ENCODE data around the gene PGA3.

The PGA3 gene

DNA sequence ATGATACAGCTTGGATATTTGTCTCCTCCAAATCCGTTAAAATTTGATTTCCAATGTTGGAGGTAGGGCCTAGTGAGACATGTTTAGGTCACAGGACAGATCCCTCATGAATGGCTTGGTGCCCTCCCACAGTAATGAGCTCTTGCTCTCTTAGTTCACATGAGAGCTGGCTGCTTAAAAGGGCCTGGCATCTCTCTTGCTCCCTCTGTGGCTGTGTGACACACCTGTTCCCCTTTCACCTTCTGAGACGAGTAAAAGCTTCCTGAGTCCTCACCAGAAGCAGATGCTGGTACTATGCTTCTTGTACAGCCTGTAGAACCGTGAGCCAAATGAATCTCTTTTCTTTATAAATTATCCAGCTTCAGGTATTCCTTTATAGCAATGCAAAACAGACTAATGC lies 45.6 kb upstream of the PGA3 start:
- TF ChIP-seq POLR2AphosphoS5 (IDR thresholded peaks at IDR 0.05; ENCODE audit: low read depth, low read length): no peak
- no peak for TF ChIP-seq TAF1 (IDR thresholded peaks at IDR 0.05; ENCODE audit: borderline replicate concordance, insufficient read depth, low read length)
- TF ChIP-seq FOXP2 (optimal IDR thresholded peaks at IDR 0.05; ENCODE audit: borderline replicate concordance, extremely low read depth, extremely low read length, insufficient read depth): no peak
- no peak for TF ChIP-seq SIN3A (IDR thresholded peaks at IDR 0.05; ENCODE audit: borderline replicate concordance, insufficient read depth, low read length)
- TF ChIP-seq, protein P1, sequence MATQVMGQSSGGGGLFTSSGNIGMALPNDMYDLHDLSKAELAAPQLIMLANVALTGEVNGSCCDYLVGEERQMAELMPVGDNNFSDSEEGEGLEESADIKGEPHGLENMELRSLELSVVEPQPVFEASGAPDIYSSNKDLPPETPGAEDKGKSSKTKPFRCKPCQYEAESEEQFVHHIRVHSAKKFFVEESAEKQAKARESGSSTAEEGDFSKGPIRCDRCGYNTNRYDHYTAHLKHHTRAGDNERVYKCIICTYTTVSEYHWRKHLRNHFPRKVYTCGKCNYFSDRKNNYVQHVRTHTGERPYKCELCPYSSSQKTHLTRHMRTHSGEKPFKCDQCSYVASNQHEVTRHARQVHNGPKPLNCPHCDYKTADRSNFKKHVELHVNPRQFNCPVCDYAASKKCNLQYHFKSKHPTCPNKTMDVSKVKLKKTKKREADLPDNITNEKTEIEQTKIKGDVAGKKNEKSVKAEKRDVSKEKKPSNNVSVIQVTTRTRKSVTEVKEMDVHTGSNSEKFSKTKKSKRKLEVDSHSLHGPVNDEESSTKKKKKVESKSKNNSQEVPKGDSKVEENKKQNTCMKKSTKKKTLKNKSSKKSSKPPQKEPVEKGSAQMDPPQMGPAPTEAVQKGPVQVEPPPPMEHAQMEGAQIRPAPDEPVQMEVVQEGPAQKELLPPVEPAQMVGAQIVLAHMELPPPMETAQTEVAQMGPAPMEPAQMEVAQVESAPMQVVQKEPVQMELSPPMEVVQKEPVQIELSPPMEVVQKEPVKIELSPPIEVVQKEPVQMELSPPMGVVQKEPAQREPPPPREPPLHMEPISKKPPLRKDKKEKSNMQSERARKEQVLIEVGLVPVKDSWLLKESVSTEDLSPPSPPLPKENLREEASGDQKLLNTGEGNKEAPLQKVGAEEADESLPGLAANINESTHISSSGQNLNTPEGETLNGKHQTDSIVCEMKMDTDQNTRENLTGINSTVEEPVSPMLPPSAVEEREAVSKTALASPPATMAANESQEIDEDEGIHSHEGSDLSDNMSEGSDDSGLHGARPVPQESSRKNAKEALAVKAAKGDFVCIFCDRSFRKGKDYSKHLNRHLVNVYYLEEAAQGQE (IDR thresholded peaks at IDR 0.05; ENCODE audit: insufficient read depth in 1 of 2, low read depth in 2 of 2, low read length in 2 of 2): no peak

DNA sequence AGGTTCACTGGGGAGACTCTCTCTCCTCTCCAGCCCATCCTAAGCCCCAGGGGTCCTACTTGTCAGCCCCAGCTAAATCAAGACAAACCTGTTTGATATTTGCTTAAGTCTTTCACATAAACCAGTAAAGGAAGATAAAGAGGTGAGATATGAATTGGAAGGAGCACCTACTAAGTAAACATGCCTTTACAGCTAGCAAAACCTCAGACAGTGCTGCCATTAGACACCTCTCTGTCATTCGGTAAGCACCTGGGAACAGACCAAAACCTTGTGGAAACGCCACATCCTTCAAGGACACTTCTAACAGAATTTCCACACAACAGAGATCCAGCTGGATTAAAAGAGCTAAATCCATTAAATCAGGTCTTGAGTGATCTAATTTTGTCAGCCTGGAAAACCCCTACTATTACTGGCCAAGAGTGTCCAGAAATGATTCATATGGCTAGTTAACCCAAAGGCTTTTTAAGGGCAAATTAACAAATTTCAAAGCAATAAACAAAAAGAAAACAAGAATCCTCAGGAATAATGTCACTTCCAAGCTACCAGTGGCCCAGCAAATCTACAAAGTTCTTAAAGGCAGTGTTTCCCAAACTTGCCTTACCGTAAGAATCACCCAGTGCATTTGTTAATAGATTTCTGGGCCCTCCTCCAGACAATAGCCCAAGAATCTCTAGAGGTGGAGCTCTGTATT lies 44.5 kb upstream of the PGA3 start:
- TF ChIP-seq SIN3A (IDR thresholded peaks at IDR 0.05; ENCODE audit: borderline replicate concordance, insufficient read depth, low read length) (no peak), TAF1 (IDR thresholded peaks at IDR 0.05; ENCODE audit: borderline replicate concordance, insufficient read depth, low read length) (no peak), FOXP2 (optimal IDR thresholded peaks at IDR 0.05; ENCODE audit: borderline replicate concordance, extremely low read depth, extremely low read length, insufficient read depth) (no peak), POLR2AphosphoS5 (IDR thresholded peaks at IDR 0.05; ENCODE audit: low read depth, low read length) (no peak)
- TF ChIP-seq, protein P1 (IDR thresholded peaks at IDR 0.05; ENCODE audit: insufficient read depth in 1 of 2, low read depth in 2 of 2, low read length in 2 of 2): no peak

DNA sequence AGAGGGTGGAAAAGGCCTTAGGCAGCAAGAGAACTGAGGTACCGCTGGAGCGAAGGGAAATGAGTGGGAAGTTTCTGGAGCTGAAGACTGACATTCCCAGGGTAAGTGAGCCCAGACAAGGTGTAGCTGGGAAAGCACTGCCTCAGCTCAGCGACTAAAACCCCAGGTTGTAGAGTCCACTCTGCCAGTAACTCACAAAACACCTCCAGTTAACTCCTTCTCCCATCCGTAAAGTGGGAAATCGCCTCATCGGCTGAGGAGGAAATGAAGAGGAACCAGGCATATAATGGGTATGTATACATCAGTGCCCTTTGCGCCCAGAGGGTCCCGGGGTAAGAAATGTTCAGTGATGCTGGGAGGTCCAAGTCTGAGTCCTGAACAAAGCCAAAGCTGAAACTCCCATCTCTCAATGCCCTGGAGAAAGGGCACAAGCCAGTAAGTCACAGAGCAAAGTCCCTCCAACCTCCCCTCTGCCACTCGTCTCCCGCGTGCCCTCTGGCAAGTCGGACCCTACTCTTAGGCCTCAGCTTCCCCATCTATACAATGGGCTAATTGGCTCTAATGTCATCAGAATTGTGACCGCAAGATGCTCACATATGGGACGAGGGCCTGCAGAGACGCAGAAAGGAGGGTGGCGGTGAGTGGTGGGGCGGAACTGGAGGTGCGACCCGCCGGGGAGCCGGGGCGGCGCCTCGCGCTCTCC lies 42.7 kb upstream of the PGA3 start:
- TF ChIP-seq TAF1 (IDR thresholded peaks at IDR 0.05; ENCODE audit: borderline replicate concordance, insufficient read depth, low read length) (no peak), SIN3A (IDR thresholded peaks at IDR 0.05; ENCODE audit: borderline replicate concordance, insufficient read depth, low read length) (no peak), FOXP2 (optimal IDR thresholded peaks at IDR 0.05; ENCODE audit: borderline replicate concordance, extremely low read depth, extremely low read length, insufficient read depth) (no peak), POLR2AphosphoS5 (IDR thresholded peaks at IDR 0.05; ENCODE audit: low read depth, low read length) (no peak)
- TF ChIP-seq, protein P1 (IDR thresholded peaks at IDR 0.05; ENCODE audit: insufficient read depth in 1 of 2, low read depth in 2 of 2, low read length in 2 of 2): no peak

DNA sequence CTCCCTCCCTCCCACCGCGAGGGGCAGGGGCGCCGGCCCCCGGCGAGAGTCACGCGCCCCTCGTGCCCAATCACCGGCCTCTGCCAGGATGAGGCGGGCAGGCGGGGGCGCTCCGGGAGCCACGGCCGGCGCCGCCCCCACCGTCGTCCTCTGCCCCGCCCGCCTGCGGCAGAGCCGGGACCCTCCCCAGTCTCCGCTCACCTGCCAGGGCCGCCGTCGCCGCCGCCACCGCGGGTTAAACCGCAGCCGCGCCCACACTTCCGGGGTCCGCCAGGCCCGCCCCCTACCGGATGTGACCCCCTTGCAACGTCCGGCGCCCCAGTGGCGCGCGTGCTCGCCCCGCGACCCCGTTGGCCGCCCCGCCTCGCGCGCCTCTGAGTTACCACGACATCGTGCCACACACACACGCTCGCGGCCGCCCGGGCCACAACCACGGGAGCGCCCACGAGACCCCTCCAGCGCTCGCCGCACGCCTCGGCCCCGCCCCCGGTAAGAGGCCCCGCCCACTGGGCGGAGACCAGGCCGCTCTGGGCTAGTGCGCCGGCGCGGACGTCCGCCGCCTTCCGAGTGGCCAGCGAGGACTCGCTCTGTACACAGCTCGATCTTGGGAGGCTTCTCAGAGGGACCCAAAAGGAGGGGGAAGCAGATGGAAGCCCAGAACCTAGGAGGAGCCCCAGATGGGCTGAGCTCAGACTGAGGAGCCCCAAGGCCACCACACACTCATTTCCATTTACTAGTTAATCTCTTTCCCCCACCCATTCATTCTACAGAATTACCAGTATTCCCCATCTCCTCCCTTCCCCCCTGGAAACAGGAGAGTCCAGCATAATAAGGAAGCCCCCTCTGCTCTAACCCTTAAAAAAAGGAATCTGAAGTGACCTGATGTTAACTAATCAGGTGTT lies 41.9 kb upstream of the PGA3 start, which contains the start of gene VPS37C:
VPS37C (minus strand) TSS at position 237 of the 902 bp plus-strand sequence. CDS start 22,597 bp downstream, outside the sequence.
- peak; percentile 94 for TF ChIP-seq POLR2AphosphoS5 (IDR thresholded peaks at IDR 0.05; ENCODE audit: low read depth, low read length)
- peak; percentile 57 for TF ChIP-seq FOXP2 (optimal IDR thresholded peaks at IDR 0.05; ENCODE audit: borderline replicate concordance, extremely low read depth, extremely low read length, insufficient read depth)
- no peak for TF ChIP-seq SIN3A (IDR thresholded peaks at IDR 0.05; ENCODE audit: borderline replicate concordance, insufficient read depth, low read length)
- TF ChIP-seq, protein P1 (IDR thresholded peaks at IDR 0.05; ENCODE audit: insufficient read depth in 1 of 2, low read depth in 2 of 2, low read length in 2 of 2): 0 out of 4 replicates have a peak, but pooled peaks of 1 of the 2 experiments have one; percentile 7
- TF ChIP-seq TAF1 (IDR thresholded peaks at IDR 0.05; ENCODE audit: borderline replicate concordance, insufficient read depth, low read length): peak; percentile 76; the same call in 1 of the 2 replicates

All from PFSK-1 (cell line).